Cortex of kidney (tissue), 1 donor: Measurements from ENCODE around the gene SLC11A1.

ENCODE experiments used
- DNase-seq: peaks from one replicate; lab custom pipeline; 2025; lab: John Stamatoyannopoulos, UW

Gene SLC11A1

GRCh38 chr2:218381916-218382366, at the start of gene SLC11A1:
Gene SLC11A1, plus strand, starts transcription at chr2:218382273. Its CDS starts 96 bp downstream, at chr2:218382369.
- DNase-seq, result no peak

GRCh38 chr2:218332288-218332687, 49.8 kb upstream of the SLC11A1 start:
- no peak for DNase-seq

GRCh38 chr2:218332920-218333645, 49.0 kb upstream of the SLC11A1 start:
- DNase-seq, result no peak

- no peak for DNase-seq
Measured at GRCh38 chr2:218334531-218334930, 47.5 kb upstream of the SLC11A1 start.

- DNase-seq, result no peak
Measured at GRCh38 chr2:218340656-218341055, 41.4 kb upstream of the SLC11A1 start.

GRCh38 chr2:218341381-218341780, 40.7 kb upstream of the SLC11A1 start:
- DNase-seq, result no peak

GRCh38 chr2:218342837-218343236, 39.2 kb upstream of the SLC11A1 start:
- no peak for DNase-seq

GRCh38 chr2:218343591-218343990, 38.5 kb upstream of the SLC11A1 start:
- no peak for DNase-seq

GRCh38 chr2:218344090-218344754, 37.9 kb upstream of the SLC11A1 start:
- no peak for DNase-seq

GRCh38 chr2:218344755-218345417, 37.2 kb upstream of the SLC11A1 start:
- DNase-seq, result no peak

- no peak for DNase-seq
Measured at GRCh38 chr2:218345491-218346236, 36.4 kb upstream of the SLC11A1 start.

GRCh38 chr2:218347172-218347571, 34.9 kb upstream of the SLC11A1 start:
- DNase-seq, result no peak

GRCh38 chr2:218354045-218354444, 28.0 kb upstream of the SLC11A1 start:
- no peak for DNase-seq

- no peak for DNase-seq
Measured at GRCh38 chr2:218354850-218355443, 27.1 kb upstream of the SLC11A1 start.

GRCh38 chr2:218357236-218358177, 24.6 kb upstream of the SLC11A1 start:
- no peak for DNase-seq

GRCh38 chr2:218360453-218360852, 21.6 kb upstream of the SLC11A1 start:
- DNase-seq, result no peak

- no peak for DNase-seq
Measured at GRCh38 chr2:218362606-218363005, 19.5 kb upstream of the SLC11A1 start.

- DNase-seq, result no peak
Measured at GRCh38 chr2:218363736-218364135, 18.3 kb upstream of the SLC11A1 start.

GRCh38 chr2:218364196-218364595, 17.9 kb upstream of the SLC11A1 start:
- DNase-seq, result no peak

- no peak for DNase-seq
Measured at GRCh38 chr2:218366621-218367414, 15.3 kb upstream of the SLC11A1 start.
